Stomach (tissue), 9 donors: ENCODE measurements around the gene DNAH17. TPM values are rescaled to one million over a fixed set of nuclear protein-coding genes. Genes with fewer than 3 reads are reported as not detected.

ENCODE experiments used
- DNase-seq, 2 donors: peaks; one replicate each; pipeline versions ENCODE4 v3.0.0 to v3.0.0-alpha.2; 2013 to 2019
- H3K27ac ChIP-seq, 5 donors: fragments of 200-600 bp in 4 of 5; sonication (generic) in 4 of 5; one replicate each; pipeline ENCODE4 v1.5.1; 2013 to 2019; ENCODE audit warnings: mild to moderate bottlenecking in 1 of 5, moderate library complexity in 1 of 5
- H3K27me3 ChIP-seq, 3 donors: fragments of 200-600 bp; sonication (generic); one replicate each; pipeline ENCODE4 v1.5.1; 2017 to 2019; ENCODE audit warnings: mixed run types in 1 of 3
- H3K36me3 ChIP-seq, 4 donors: fragments of 200-600 bp; sonication (generic); 1 replicate in 3 of 4; 2 replicates in 1 of 4; pipeline ENCODE4 v1.5.1; 2016 to 2019
- H3K4me1 ChIP-seq, 4 donors: fragments of 200-600 bp; sonication (generic); one replicate each; pipeline ENCODE4 v1.5.1; 2016 to 2019
- H3K4me3 ChIP-seq, 4 donors: fragments of 200-600 bp; sonication (generic) in 3 of 4; one replicate each; pipeline ENCODE4 v1.5.1; 2016 to 2019; ENCODE audit warnings: mild to moderate bottlenecking in 1 of 4
- H3K9me3 ChIP-seq, 4 donors: fragments of 200-600 bp; sonication (generic); one replicate each; pipeline ENCODE4 v1.5.1; 2016 to 2019
- CTCF ChIP-seq, 7 experiments: fragments of 450-650 bp in 4 of 7; fragments of 200-600 bp in 3 of 7; sonication (generic) in 3 of 7; IDR thresholded peaks; one replicate each; pipeline ENCODE4 v1.5.1; 2016 to 2019; ENCODE audit warnings: antibody characterized with exemption in 7 of 7, control low read depth in 2 of 7, mild to moderate bottlenecking in 1 of 7
- EP300 ChIP-seq: sonication (generic); formaldehyde crosslinking; IDR thresholded peaks from one replicate; pipeline ENCODE4 v1.6.1; 2017; ENCODE audit warnings: antibody characterized with exemption
- POLR2A ChIP-seq, 4 donors: fragments of 450-650 bp; IDR thresholded peaks; one replicate each; pipeline ENCODE4 v1.6.1; 2016; ENCODE audit warnings: antibody characterized with exemption in 4 of 4, control low read depth in 2 of 4, mild to moderate bottlenecking in 1 of 4, moderate library complexity in 1 of 4
- POLR2AphosphoS5 ChIP-seq, 3 donors: sonication (generic); formaldehyde crosslinking; IDR thresholded peaks; one replicate each; pipeline ENCODE4 v1.6.1; 2016; ENCODE audit warnings: antibody characterized with exemption in 3 of 3
- WGBS, 5 donors: extraction: QIAGEN DNeasy Blood & Tissue Kit in 3 of 5; methylation state at CpG; one replicate each; pipeline versions ENCODE4 v1.1.5 to v1.1.7; 2013 to 2018; 5-methylcytosine and 5-hydroxymethylcytosine counted together
- intact Hi-C: fragments of 100-400 bp; cut with DNase I; formaldehyde crosslinking; loops from one replicate; pipeline ENCODE4 v1.15.1; 2023; ENCODE audit warnings: low total_unique reads
- polyA plus RNA-seq, 3 donors: library from polyadenylated mRNA; stranded (reverse); fragments of 200-250 nt; gene quantifications; one replicate each; pipeline ENCODE4 v1.2.3, GENCODE V29; 2013
- total RNA-seq, 5 donors: library from RNA; depleted of rRNA; stranded (reverse); fragments of >200 nt; gene quantifications; one replicate each; pipeline versions ENCODE4 v1.1.0 to v1.2.3, GENCODE V29; 2014 to 2016
- donor health status: healthy with polysubstance abuse.
- donor health status: Bipolar disorder and iron deficiency.
- donor health status: healthy.

The DNAH17 gene
- total and polyA plus RNA-seq, 8 donors = 0.03 to 2.4 (median 0.45) TPM; not detected in 5

DNA sequence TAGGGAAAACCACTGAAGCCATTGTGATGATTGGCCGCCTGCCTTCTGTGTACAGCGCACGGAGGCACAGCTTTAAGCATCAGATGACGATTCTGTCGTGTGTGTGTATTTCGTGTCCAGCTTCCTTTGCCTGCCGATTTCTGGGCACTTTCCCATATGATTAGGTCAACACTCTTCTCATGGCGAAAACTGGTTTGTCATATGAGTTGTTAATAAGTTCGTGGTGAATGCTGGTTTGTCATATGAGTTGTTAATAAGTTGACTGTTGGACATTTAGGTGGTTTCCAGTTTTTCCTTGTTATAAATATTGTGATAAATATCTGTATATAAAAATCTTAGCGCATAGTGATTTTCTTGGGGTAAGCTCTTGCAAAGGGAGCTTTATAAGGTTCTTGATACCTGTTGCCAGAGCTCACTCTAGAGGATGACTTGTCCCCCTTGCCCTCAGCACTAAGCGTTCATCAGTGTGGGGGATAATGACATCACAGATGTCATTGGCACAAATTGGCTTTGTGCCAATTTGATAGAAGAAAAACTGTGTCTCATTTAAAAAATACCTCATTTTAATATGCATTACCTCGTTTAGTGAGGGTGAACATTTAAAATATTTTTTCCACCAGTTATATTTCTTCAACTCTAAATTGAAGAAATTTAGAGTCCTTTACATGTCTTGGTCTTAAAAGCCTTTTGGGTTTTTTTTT lies 158.7 kb downstream of the DNAH17 start:
- H3K4me1 ChIP-seq = peaks cover 24 to 78% (median 30%) of the 10 kb centered on the region in 4 donors
- no peak for DNase-seq
- H3K4me3 ChIP-seq = no peak overlapping the region
- H3K27me3 ChIP-seq = no peaks in the 10 kb centered on the region
- 69 to 78% (median 69%) methylated on average over 12 of the region's 12 CpGs for WGBS, 5 donors
- intact Hi-C loops = no loop called here
- peaks cover 17 to 63% (median 59%) of the 10 kb centered on the region in 4 donors for H3K36me3 ChIP-seq
- peak overlapping the region in 4 of 5 donors; percentile 80 to 89 (median 84) for H3K27ac ChIP-seq
- H3K9me3 ChIP-seq = no peaks in the 10 kb centered on the region
- TF ChIP-seq CTCF (IDR thresholded peaks at IDR 0.05) = no peak
- TF ChIP-seq POLR2AphosphoS5 (IDR thresholded peaks at IDR 0.05) = no peak
- no peak for TF ChIP-seq EP300
- no peak for TF ChIP-seq POLR2A (IDR thresholded peaks at IDR 0.05)

GRCh38 chr17:78417531-78417909 lies 159.7 kb downstream of the DNAH17 start:
- TF ChIP-seq CTCF (IDR thresholded peaks at IDR 0.05) (no peak), POLR2A (IDR thresholded peaks at IDR 0.05) (no peak), EP300 (no peak), POLR2AphosphoS5 (IDR thresholded peaks at IDR 0.05) (no peak)
- Histone ChIP-seq H3K36me3 (peaks cover 13 to 61% (median 59%) of the 10 kb centered on the region in 4 donors), H3K4me1 (peaks cover 31 to 86% (median 33%) of the 10 kb centered on the region in 4 donors), H3K4me3 (peak overlapping the region in 1 of 4 donors; percentile 5), H3K27ac (peak overlapping the region; percentile 31 to 89 (median 80)), H3K27me3 (no peaks in the 10 kb centered on the region), H3K9me3 (no peaks in the 10 kb centered on the region)
- intact Hi-C loops = no loop called here
- WGBS, 5 donors = 86 to 95% (median 92%) methylated on average over 10 to 13 of the region's 13 CpGs
- no peak for DNase-seq

DNA sequence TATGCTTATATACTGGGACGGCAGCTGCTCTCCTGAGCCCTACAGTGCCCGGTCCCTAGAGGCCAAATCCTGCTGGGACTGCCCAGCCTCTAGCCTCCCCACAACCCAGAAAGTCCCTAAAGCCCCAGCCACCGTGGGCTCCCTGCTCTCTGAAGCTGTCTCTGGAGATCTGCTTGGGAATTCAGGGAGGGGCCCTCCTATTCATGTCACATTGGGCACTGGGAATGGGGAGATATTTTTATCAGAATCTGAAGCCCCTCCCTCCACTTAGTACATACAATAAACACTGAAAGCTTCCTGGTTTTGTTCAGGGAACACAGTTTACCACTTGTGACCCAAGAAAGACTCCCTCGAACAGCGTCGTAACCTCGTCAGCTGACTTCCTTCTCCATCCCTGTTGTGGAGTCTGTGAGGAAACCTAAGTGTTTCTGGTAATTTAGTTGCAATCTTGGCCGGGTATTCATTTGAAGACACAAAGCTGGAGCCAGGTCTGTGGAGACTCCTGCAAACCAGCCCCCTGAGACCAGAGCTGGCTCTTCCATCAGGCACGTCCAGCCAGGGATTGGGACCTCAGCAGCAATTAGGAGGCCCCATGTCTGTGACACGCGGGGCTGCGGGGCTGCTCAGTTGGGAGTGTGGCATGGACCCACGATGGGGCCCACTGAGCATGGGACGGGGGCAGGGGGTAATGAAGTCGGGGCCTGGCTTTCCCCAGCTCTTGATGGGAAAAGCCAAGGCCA lies 160.2 kb downstream of the DNAH17 start:
- no peaks in the 10 kb centered on the region for H3K27me3 ChIP-seq
- peak in 1 of 2 donors; percentile 78 for DNase-seq
- no peaks in the 10 kb centered on the region for H3K9me3 ChIP-seq
- H3K4me3 ChIP-seq = peak overlapping the region in 1 of 4 donors; percentile 5
- WGBS, 5 donors = 24 to 53% (median 49%) methylated on average over 9 to 15 of the region's 15 CpGs
- peaks cover 13 to 63% (median 56%) of the 10 kb centered on the region in 4 donors for H3K36me3 ChIP-seq
- H3K4me1 ChIP-seq = peaks cover 32 to 85% (median 34%) of the 10 kb centered on the region in 4 donors
- H3K27ac ChIP-seq = peak overlapping the region; percentile 50 to 89 (median 80)
- TF ChIP-seq POLR2AphosphoS5 (IDR thresholded peaks at IDR 0.05) = peak; percentile 29 to 76 (median 70)
- TF ChIP-seq POLR2A (IDR thresholded peaks at IDR 0.05) = no peak
- TF ChIP-seq EP300 = no peak
- peak in 1 of 7 experiments; percentile 8 for TF ChIP-seq CTCF (IDR thresholded peaks at IDR 0.05)
- intact Hi-C loops = no loop called here

- no peaks in the 10 kb centered on the region for H3K9me3 ChIP-seq
- peaks cover 35 to 85% (median 39%) of the 10 kb centered on the region in 4 donors for H3K4me1 ChIP-seq
- peak; percentile 51 to 53 for DNase-seq
- no peaks in the 10 kb centered on the region for H3K27me3 ChIP-seq
- H3K36me3 ChIP-seq = peaks cover 13 to 62% (median 49%) of the 10 kb centered on the region in 4 donors
- 48 to 62% (median 52%) methylated on average over 14 to 17 of the region's 17 CpGs for WGBS, 5 donors
- peak overlapping the region; percentile 50 to 89 (median 80) for H3K27ac ChIP-seq
- peak overlapping the region in 1 of 4 donors; percentile 10 for H3K4me3 ChIP-seq
- intact Hi-C loops = no loop called here
- TF ChIP-seq EP300 (no peak), POLR2A (IDR thresholded peaks at IDR 0.05) (no peak), POLR2AphosphoS5 (IDR thresholded peaks at IDR 0.05) (no peak), CTCF (IDR thresholded peaks at IDR 0.05) (no peak)
These were observed 161.1 kb downstream of the DNAH17 start for GRCh38 chr17:78415821-78416711.
